GM21723 (cell line): ENCODE data around the gene ZNF662.
A peak's percentile ranks its signal among the peaks of the same experiment; 100 is the strongest.
"Not testable (repeated sequence)": the region's sequence is repeated elsewhere in the genome, so short reads cannot be mapped to it uniquely, and the experiment has no call there.

ENCODE experiments used
- ATAC-seq: cut with Tn5 transposase; IDR thresholded peaks from one replicate; pipeline ENCODE4 v1.9.1; 2021; ENCODE audit warnings: mild to moderate bottlenecking, moderate library complexity; ENCODE audit not compliant: unreplicated experiment

ZNF662 gene

GRCh38 chr3:42906070-42906847 is at the start of gene ZNF662:
Gene ZNF662 (plus strand): TSS chr3:42906142. CDS start chr3:42908115, 1,973 bp downstream.
- no peak for ATAC-seq

- no peak for ATAC-seq
These were observed 49.4 kb upstream of the ZNF662 start for GRCh38 chr3:42856544-42856943.

DNA sequence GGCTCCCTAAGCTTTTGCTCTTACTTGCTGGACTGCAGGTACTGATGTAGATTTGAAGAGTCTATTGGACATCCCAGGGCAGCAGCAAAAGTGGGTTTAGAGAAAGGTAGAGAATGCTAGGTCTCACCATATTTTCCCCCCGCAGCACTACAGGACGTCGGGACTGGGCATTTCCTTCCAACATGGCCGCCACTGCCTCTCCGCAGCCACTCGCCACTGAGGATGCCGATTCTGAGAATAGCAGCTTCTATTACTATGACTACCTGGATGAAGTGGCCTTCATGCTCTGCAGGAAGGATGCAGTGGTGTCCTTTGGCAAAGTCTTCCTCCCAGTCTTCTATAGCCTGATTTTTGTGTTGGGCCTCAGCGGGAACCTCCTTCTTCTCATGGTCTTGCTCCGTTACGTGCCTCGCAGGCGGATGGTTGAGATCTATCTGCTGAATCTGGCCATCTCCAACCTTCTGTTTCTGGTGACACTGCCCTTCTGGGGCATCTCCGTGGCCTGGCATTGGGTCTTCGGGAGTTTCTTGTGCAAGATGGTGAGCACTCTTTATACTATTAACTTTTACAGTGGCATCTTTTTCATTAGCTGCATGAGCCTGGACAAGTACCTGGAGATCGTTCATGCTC is 41.5 kb upstream of the ZNF662 start:
- no peak for ATAC-seq

DNA sequence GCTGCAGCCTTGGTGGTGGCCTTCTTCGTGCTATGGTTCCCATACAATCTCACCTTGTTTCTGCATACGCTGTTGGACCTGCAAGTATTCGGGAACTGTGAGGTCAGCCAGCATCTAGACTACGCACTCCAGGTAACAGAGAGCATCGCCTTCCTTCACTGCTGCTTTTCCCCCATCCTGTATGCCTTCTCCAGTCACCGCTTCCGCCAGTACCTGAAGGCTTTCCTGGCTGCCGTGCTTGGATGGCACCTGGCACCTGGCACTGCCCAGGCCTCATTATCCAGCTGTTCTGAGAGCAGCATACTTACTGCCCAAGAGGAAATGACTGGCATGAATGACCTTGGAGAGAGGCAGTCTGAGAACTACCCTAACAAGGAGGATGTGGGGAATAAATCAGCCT is 40.7 kb upstream of the ZNF662 start:
- no peak for ATAC-seq

GRCh38 chr3:42867138-42867537 is 38.8 kb upstream of the ZNF662 start:
- ATAC-seq: no peak

- ATAC-seq: no peak
These were observed 37.1 kb upstream of the ZNF662 start for GRCh38 chr3:42868841-42869240.

GRCh38 chr3:42871592-42872196 is 34.2 kb upstream of the ZNF662 start:
- ATAC-seq: no peak

- no peak for ATAC-seq
These were observed 33.2 kb upstream of the ZNF662 start for GRCh38 chr3:42872718-42873117.

GRCh38 chr3:42873221-42873982 is 32.5 kb upstream of the ZNF662 start:
- no peak for ATAC-seq

- ATAC-seq: no peak
These were observed 31.2 kb upstream of the ZNF662 start for GRCh38 chr3:42874749-42875148.

DNA sequence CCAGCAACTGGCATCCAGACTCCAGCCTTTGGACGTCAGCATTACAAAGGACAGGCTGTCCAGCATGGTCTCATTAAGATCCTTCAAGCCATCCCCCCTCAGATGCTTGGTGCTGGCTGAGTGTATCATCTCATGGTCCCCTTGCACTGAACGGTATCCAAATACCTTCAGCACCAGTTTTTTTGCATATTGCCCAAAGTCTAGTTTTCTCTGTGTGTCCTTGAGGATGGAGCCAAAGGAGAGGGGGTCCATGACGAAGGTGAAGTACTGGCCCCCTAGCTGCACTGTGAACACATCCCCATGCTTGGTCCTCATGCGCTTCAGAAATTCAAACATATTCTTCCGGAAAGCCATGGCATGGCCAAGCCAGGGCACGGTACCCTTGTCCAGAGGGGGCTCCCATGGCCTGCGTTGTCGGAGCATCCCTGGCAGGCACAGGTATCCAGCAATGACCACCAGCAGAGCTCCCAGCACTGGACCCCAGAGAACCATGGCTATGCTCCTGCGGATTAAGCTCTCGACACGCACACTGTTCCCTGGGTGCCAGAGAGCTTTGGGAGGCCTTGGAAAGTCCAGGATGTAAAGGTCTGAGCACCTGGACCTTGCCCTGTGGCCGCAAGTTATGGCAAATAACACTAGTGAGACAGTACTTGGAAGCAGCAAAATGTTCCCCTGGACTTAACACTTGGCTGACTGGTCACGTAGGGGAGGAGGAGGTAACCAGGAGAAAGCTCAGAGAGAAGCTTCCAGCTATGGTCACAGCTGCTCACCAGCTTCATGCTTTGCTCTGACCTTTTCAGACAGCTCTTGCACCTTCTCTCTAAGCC is 30.4 kb upstream of the ZNF662 start, which contains the start of gene CYP8B1:
CYP8B1 (minus strand) TSS at position 555 of the 827 bp plus-strand sequence; CDS start at position 492, 63 bp downstream.
- no peak for ATAC-seq

- ATAC-seq: no peak
These were observed 29.5 kb upstream of the ZNF662 start for GRCh38 chr3:42876401-42876800.

- ATAC-seq: no peak
These were observed 28.8 kb upstream of the ZNF662 start for GRCh38 chr3:42876940-42877720.

GRCh38 chr3:42877881-42878280 is 28.1 kb upstream of the ZNF662 start:
- no peak for ATAC-seq

- ATAC-seq: no peak
These were observed 25.8 kb upstream of the ZNF662 start for GRCh38 chr3:42880183-42880582.

DNA sequence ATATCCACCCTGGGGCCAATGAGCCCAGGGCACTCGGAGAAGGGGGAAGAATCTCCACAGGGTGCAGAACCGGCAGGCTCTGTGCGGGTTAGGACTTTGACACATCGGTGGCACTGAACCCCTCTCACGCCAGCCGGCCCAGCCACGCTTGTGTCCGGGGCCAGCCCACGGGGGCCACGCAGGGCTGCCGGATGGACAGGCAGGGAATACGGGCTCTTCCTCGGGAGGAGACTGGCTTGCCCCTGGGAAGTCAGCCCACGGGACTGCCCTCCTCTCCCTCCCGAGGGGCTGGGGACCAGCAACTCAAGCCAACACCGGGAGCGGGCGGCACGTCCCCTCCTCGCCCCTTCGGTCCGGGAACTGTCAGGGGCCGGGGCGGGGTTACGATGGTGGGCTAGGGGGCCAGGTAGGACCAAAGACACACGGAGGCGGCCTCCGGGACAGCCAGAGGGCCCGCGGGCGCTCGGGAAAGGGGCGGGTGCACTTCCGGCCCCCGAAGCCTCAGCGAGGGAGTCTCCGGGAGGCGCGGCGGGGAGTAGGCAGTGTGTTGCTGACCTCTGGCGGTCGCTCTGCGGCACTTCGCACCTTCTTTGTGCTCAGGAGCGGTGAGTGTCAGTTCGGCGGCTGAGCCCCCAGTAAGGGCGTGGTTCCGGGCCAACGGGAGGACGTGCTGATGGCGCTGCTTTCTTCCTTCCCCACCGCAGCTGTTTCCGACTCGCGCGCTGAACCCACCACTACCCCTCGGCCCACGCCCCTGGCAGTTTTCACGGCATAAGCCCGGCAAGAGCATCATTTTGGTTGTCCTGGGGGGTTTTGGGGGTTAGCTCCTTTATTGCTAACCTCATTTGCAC is 25.1 kb upstream of the ZNF662 start:
- ATAC-seq: peak; percentile 99

DNA sequence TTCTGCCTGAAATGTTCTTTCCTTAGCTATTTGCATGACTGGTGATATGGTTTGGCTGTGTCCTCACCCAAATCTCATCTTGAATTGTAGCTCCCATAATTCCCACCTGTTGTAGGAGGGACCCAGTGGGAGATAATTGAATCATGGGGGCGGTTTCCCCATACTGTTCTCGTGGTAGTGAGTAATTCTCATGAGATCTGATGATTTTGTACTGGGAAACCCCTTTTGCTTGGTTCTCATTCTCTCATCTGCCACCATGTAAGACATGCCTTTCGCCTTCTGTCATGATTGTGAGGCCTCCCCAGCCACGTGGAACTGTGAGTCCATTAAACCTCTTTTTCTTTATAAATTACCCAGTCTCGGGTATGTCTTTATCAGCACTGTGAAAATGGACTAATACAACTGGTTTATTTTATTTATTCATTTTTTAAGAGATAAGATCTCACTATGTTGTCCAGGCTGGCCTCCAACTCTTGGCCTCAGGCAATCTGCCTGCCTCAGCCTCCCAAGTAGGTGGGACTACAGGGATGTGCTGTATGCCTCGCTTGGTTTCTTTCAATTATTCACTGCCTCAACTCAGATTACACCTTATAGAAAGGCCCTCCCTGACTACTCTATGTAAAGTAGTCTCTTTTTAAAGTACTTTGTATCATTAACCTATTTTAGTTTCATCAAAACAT is 22.6 kb upstream of the ZNF662 start:
- ATAC-seq: not testable (repeated sequence)

GRCh38 chr3:42884324-42884723 is 21.6 kb upstream of the ZNF662 start:
- ATAC-seq: no peak
